Activated CD4-positive, alpha-beta T cell treated with anti-CD3 and anti-CD28 coated beads, Interleukin-2, amount 10 ng/mL, durations not matched to agents 24 days and 14 days (primary cell): ENCODE measurements around the gene SENP1. TPM values are rescaled to one million over a fixed set of nuclear protein-coding genes. Genes with fewer than 3 reads are reported as not detected.

ENCODE experiments used
- total RNA-seq: library from RNA; stranded (reverse); gene quantifications from 2 replicates; pipeline ENCODE4 v1.2.3, GENCODE V29; 2022

SENP1 gene
- total RNA-seq, 1 donor from 2014 or later, result 58.6 TPM

Other genes starting within 250 kb of the SENP1 start
- gene VDR, start 201.1 kb downstream of the SENP1 start, total RNA-seq, result 267 and 277 TPM in 2 replicates
- gene TMEM106C, start 142.5 kb downstream of the SENP1 start, total RNA-seq, result 155 and 162 TPM in 2 replicates
- gene COL2A1, start 101.6 kb downstream of the SENP1 start, total RNA-seq, result 0.07 TPM in 1 of 2 replicates, not detected in the other
- gene PFKM, start 13.3 kb upstream of the SENP1 start, total RNA-seq, result 87.3 and 93.2 TPM in 2 replicates
- gene ASB8, start 51.4 kb upstream of the SENP1 start, total RNA-seq, result 30.0 and 35.8 TPM in 2 replicates
- 0.38 and 0.44 TPM in 2 replicates for gene CCDC184, start 77.6 kb upstream of the SENP1 start, total RNA-seq
- gene OR10AD1, start 97.2 kb upstream of the SENP1 start, total RNA-seq, result not detected in 2 replicates
- gene ZNF641, start 244.8 kb upstream of the SENP1 start, total RNA-seq, result 6.7 and 7.6 TPM in 2 replicates